Islet precursor cell (in vitro differentiated cells): ENCODE data around the gene SPOCK3.

Experiments used
- DNase-seq: peaks from one replicate; pipeline ENCODE4 v3.0.0-alpha.2; 2018

SPOCK3 gene

DNA sequence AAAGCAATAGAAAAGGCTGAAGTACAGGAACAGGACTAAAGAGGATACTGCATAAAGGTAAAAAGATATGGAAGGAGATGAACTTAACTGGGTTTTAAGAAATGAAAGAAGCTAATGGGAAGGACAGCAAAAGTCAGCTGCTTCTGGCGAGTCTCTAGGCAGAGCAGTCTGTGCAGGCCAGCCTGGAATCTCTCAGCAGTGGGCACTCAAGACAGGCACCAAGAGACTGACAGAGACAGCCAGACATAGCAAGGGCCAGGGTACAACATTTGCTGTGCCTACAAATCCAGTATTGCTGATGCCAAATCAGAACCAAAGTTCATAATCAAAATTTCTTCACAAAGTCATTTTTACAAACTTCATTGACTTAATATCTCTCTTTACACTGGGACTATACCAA lies 62.4 kb downstream of the SPOCK3 start:
- DNase-seq = no peak

GRCh38 chr4:167168611-167169010 lies 65.7 kb downstream of the SPOCK3 start:
- DNase-seq = no peak

DNA sequence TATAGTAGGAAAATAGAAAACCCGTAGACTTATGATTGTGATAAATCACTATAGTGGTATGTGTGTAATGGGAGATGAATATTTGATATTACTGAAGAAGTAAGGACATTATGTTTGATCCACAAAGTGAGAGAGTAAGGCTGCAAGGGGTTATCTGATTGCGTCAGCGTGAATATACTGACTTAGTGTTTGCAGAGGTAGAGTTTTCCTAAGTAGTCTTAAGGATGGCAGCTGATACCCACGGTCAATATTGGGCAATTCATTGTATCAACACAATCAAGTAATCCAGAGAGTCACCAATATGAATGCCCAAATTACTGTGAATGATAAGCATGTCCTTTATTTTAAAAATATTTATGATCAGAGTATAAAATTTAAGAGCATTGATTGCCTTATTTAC lies 83.7 kb downstream of the SPOCK3 start:
- DNase-seq = no peak

DNA sequence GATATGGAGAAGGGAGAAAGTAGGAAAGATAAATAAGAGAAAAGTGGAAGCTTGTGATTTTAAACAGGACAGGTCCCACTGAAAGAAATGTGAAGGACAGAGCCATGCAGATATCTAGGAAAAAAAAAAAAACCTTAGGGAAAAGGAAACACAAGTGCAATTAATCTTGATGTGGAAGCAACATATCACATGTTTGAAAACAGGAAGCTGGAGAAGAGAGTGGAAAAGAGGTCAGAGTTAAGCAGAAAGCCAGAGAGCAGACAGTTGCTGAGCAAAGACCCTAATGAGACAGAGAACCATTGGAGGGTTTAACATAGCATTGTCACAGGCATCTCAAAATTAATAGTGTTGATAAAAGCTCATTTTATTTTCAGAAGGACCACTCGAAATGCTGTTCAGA lies 89.7 kb downstream of the SPOCK3 start:
- no peak for DNase-seq

DNA sequence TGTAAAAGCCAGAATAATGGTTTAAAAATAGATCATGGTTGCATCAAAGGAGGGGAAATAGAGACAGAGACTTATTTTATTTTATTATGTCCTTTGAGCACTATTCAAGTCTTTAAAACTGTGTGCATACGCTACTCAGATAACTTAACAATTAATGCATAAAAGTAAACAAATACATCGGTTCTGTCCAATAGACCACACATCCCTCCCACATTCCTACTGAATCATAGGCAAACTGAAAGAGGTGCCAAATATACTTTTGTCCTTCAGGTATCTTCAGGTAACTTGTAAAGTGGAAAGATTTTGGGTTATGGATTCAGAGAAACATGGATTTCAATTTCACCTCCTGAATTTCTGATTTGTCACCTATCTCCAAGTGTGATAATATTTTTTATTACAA lies 91.3 kb downstream of the SPOCK3 start:
- DNase-seq = no peak

- DNase-seq = no peak
These were observed 98.0 kb downstream of the SPOCK3 start for GRCh38 chr4:167136270-167136669.

DNA sequence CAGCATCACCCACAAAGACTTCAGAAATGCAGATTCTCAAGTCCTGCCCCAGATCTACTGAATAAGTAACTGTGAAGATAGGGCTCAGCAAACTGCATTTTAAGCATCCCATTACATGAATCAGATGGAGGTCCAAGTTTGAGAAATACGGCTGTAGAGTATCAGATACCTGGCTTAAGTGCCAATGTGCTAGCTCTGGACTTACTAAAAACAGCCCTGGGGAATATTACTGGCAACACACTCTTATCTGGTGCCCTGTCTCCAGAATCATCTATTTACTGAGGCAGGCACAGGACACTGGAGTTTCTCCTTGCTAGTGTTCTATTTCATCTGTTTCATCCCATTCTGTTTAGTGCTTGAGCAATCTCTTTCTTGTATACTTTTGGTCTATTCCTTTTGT lies 105.1 kb downstream of the SPOCK3 start:
- no peak for DNase-seq

DNA sequence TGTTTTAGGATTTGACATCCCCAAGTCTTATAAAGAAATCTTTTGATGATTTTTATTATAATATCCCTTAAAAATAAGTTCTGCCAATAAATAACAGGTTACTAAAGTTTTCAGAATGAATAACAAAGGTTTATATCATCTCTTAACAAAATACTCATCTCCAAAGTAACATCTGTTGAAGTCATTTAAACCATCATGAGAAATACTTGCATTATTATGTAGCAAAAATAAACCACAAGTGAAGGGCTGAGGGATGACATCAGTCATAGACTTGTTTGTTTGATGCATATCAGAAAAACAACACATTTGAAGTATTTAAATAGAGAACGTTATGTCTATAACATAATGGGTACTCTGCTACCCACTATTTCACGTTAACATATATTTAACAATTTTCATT lies 114.9 kb downstream of the SPOCK3 start:
- DNase-seq = no peak

GRCh38 chr4:167117273-167117672 lies 117.0 kb downstream of the SPOCK3 start:
- DNase-seq = no peak

DNA sequence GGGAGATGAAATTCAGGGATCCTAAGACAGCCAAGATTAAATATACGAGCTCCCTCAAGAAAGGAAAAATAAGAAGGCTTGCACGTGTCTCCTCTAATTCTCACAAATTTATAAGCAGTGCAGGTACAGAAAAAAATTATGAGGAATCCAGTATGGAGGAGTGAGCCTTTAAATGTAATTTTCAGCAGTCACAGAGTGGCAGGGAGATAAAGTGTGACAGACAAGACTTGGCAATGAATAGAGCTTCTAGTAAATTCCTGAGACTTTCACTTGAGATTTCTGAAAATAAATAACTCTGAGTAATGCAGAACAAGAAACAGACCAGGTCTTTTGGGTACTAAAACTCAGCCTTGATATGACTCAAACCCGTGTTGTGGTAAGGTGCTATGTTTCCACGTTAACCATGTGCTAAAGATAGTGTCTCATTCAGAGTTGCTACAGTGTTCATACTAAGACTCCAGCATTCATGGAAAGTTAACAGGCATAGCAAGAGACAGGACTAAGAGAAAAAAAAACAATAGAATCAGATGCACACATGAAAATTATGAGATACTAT lies 119.8 kb downstream of the SPOCK3 start:
- no peak for DNase-seq

DNA sequence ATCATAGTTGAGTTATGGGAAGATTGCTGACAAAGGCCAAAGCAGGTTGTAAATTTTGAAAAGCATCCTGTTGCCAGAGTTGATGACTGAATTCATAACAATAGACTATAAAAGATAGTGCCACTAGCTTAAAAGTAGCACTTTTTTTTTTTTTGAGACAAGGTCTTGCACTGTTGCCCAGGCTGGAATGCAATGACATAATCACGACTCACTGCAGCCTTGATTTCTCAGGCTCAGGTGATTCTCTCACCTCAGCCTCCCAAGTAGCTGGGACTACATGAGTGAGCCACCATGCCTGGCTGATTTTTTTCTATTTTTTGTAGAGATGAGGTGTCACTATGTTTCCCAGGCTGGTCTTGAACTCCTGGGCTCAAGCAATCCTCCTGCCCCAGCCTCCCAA lies 122.7 kb downstream of the SPOCK3 start:
- peak; percentile 75 for DNase-seq

DNA sequence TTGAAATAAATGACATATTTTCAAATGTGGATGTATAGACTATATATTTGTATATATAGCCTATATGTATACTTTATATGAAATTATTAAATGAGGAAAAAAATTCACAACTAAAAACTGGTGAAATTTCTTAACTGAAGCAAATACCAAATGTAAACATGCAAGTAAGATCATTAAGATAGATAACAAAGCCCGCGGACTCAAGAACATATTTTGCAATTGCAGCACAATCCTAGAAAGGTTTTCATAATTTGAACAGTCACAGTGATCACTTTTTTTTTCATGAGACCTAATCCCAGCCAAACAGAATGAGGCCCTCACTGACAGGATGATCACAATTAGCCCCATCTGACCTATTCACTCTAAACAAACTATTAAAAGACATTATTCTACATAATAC lies 123.2 kb downstream of the SPOCK3 start:
- no peak for DNase-seq

DNA sequence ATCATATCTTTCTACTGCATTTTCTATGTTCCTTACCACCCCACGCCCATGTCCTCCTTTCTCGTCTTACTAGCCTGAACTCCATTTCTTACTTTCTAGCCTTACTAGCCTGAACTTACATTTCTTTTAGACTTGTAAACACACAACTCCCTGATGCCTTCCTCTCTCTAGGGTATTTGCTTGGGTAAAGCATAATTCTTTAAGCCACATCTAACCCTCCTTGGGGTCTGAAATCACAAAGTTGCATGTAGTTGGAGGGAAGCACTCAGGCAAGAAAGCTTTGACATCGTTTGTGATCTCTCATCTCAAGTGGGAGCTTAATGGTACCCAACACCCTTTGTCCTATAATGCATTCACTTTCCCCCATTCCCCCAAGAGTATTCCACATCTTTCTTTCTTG lies 124.4 kb downstream of the SPOCK3 start:
- no peak for DNase-seq

DNA sequence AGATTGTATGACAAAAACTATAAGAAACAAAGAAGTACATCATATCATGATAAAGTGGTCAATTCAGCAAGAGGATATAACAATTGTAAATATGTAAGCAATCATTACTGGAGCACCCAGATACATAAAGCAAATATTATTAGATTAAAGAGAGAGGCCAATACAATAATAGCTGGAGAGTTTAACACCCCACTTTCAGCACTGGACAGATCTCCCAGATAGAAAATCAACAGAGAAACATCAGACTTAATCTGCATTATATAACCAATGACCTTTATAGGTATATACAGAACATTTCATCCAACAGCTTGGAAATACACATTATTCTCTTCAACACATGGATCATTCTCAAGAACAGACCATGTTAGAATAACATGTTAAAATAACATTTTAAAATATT lies 128.4 kb downstream of the SPOCK3 start:
- DNase-seq = no peak

GRCh38 chr4:167102475-167102874 lies 131.8 kb downstream of the SPOCK3 start:
- no peak for DNase-seq

DNA sequence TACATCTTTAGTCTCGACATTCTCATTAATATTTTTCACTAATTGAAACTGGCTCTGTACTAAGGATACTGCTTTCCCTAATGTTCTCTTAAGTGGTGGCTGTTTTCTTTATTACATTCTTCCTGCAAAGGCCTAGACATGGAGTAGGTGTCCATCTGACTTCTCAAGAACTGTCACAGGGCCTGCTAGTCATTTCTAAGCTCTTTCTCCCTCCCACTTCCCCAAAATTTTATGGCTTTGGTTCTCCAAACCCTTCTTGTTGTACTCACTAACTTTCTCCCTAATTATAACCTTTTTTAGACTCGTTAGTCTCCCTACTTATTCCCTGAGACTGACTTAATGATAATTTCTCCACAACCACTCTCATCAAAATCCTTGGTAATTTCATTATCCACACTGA lies 133.3 kb downstream of the SPOCK3 start:
- DNase-seq = no peak

- DNase-seq = no peak
These were observed 134.2 kb downstream of the SPOCK3 start for GRCh38 chr4:167100120-167100519.

GRCh38 chr4:167088115-167088514 lies 146.2 kb downstream of the SPOCK3 start:
- no peak for DNase-seq

DNA sequence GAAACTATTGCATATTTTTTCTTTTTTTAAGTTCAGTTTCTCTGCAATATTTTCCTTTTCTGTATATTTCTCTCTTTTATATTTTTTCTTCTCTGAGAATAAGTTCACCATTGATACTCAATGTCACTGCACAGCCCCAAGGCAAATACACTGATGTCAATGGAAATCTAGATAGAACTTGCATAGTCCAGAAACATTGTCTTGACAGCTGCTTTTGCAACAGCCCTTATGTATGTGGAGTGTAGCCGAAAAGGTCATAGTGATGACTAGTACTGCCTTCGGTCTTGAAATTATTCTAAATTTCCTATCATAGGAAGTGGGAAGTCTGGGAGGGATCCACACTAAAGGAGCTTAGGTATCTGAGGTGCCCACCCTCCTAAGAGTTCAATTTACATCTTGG lies 150.0 kb downstream of the SPOCK3 start:
- DNase-seq = no peak

DNA sequence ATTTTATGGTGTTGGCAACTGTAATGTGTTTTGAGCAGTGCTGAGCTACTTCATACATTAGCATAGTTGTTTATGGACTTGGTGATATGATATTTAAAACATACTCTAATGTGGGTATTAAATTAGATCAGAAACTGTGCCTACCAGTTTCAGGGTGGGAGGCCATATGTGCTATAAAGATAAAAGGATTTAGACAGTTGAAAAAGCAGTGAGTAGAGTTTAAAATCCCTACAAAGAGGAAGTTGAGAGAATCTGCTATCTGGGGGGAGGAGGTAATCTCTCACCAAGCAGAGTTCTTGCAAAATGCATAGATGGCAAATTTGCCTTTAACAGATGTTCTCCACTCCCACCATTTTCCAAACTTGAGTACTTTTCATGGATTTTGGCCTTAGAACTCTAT lies 154.5 kb downstream of the SPOCK3 start:
- no peak for DNase-seq

DNA sequence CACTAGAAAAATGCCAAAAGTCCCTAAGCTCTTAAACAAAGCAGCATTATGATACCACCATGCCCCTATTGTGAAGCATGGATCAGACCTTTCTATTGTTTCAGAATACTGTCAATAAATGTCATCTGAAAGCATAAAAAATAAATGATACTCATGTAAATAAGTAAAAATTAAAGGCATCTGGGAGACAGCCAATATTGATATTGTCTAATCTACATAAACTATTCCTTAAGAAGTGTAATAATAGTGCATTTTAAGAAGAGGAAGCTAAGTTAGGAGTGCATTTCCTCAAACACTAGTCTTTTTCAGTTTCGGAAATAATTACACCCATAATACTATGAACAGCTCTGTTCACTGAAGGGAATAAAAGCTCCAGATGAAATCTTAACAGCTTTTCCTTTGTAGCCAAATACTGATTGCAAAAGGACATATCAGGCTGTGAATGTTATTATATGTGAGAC lies 181.6 kb downstream of the SPOCK3 start:
- DNase-seq = no peak

DNA sequence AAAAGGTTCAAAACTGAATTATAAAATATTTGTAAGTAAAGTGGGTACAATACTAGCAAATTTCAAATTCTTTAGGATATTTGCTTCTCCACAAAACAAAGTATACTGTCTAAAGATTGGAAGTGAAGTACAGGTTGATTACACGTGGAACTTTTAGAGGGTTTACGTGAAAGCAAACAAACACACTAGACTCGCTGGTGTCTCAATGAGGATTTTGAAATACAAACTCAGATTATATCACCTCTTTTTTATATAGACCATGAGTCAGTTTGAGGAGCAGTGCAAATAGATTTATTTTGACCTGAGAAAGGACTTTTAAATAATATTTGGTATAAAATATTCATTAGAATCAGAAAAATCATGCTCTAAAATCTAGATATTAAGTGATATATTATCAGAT lies 185.0 kb downstream of the SPOCK3 start:
- DNase-seq = no peak

DNA sequence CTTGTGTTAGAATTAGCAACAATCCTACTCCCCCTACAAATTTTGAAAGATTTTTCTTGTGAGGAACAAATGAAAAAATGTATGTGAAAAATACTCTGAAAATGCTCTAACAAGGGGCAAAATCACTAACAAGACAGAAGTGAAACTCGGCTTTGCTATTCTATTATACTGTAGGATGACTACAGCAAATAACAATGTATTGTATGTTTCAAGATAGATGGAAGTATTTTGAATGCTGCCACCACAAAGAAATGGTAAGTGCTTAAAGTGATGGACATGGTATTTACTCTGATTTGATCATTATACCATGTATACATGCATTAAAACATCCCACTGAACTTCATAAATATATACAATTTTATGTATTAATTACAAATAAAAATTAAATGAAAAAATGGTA lies 192.8 kb downstream of the SPOCK3 start:
- DNase-seq = no peak

- DNase-seq = no peak
These were observed 198.9 kb downstream of the SPOCK3 start for GRCh38 chr4:167035390-167035789.

DNA sequence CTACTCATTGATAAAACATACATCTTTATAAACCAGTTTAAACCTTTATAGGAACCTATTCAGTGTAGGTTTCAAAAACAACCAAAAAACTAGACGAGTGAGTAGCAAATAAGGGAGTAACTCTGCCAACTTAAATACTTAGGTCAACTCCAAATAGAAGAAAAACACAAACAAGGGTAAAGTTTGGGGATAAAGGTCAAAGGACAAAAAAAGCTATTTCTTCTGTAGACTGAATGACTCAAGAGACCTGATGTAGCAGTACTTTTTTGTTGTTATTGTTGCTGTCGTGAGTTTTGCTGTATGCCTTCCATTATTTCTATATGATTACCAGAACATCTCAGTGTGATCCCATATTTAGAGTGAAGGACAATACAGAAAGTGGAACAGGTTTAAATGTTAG lies 199.3 kb downstream of the SPOCK3 start:
- no peak for DNase-seq

- no peak for DNase-seq
These were observed 201.4 kb downstream of the SPOCK3 start for GRCh38 chr4:167032871-167033270.
